Prostate gland (tissue), 2 donors: Measurements from ENCODE around the gene ACRBP.

ENCODE experiments used
- CTCF ChIP-seq, 4 experiments: fragments of 200-600 bp in 2 of 4; fragments of 450-650 bp in 2 of 4; sonication (generic) in 2 of 4; IDR thresholded peaks; 1 replicate in 3 of 4; 2 replicates in 1 of 4; pipeline ENCODE4 v1.5.1; 2016 to 2019; ENCODE audit warnings: antibody characterized with exemption in 4 of 4, mild to moderate bottlenecking in 2 of 4, moderate library complexity in 2 of 4
- POLR2AphosphoS5 ChIP-seq: sonication (generic); formaldehyde crosslinking; IDR thresholded peaks from one replicate; pipeline ENCODE4 v1.6.1; 2017; ENCODE audit warnings: antibody characterized with exemption

GRCh38 chr12:6632026-6632983 lies 14.9 kb downstream of the ACRBP start:
- no peak for TF ChIP-seq CTCF (IDR thresholded peaks at IDR 0.05)
- TF ChIP-seq POLR2AphosphoS5, result no peak
